HAP-1 (cell line): ENCODE results near the gene SOAT2.
"Not testable (repeated sequence)": the region's sequence is repeated elsewhere in the genome, so short reads cannot be mapped to it uniquely, and the experiment has no call there.

ENCODE experiments used
- DNase-seq, 2 experiments: peaks; one replicate each; pipeline ENCODE4 v3.0.0-alpha.2; 2016 to 2020; ENCODE audit warnings: low spot score in 2 of 2
- H3K27me3 ChIP-seq: fragments of 250-450 bp; sonication (Bioruptor Pico); 2 replicates; pipeline ENCODE4 v1.5.1; 2020; ENCODE audit warnings: low read depth, mild to moderate bottlenecking, moderate library complexity
- H3K36me3 ChIP-seq: fragments of 250-450 bp; sonication (Bioruptor Pico); replicated peaks from 2 replicates; pipeline ENCODE4 v1.5.1; 2020; ENCODE audit warnings: mild to moderate bottlenecking
- H3K4me1 ChIP-seq: fragments of 250-450 bp; sonication (Bioruptor Pico); 2 replicates; pipeline ENCODE4 v1.5.1; 2020; ENCODE audit warnings: mild to moderate bottlenecking
- H3K4me3 ChIP-seq: fragments of 250-450 bp; sonication (Bioruptor Pico); 2 replicates; pipeline ENCODE4 v1.5.1; 2020; ENCODE audit warnings: mild to moderate bottlenecking, moderate library complexity
- H3K9me3 ChIP-seq: fragments of 250-450 bp; sonication (Bioruptor Pico); 2 replicates; pipeline ENCODE4 v1.5.1; 2020; ENCODE audit warnings: mild to moderate bottlenecking, moderate library complexity
- in situ Hi-C: fragments of 300-500 bp; cut with MboI; formaldehyde crosslinking; loops from 3 replicates; pipeline ENCODE4 v1.14.3; 2020; ENCODE audit warnings: low sequenced_read_pairs, inconsistent platforms, mixed read lengths

SOAT2 gene

DNA sequence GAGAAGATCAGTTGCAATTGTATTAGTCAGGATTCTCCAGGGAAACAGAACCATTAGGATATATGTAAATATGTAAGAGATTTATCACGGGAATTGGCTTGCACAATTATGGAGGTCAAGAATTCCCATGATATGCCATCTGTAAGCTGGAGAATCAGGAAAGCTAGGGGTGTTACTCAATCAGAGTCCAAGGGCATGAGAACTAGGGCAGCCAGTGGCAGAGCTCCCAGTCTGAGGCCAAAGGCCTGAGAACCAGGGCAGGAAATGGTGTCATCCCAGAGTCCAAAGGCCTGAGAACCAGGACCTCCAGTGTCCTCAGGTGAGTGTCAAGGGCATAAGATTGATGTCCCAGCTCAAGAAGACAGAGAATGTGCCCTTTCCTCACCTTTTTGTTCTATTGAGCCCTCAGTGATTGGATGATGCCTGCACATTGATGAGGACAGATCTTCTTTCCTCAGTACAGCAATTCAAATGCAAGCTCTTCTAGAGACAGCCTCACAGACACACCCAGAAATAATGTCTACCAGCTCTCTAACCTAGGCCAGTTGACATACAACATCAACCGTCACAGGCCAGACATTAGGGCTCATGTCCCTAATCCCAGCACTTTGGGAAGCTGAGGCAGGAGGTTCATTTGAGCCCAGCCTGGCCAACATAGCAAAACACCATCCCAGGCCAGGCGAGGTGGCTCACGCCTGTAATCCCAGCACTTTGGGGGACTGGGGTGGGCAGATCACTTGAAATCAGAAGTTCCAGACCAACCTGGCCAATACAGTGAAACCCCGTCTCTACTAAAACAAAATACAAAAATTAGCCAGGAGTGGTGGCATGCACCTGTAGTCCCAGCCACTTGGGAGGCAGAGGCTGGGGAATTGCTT is 42.3 kb downstream of the SOAT2 start:
- Histone ChIP-seq H3K4me3 (no peak overlapping the region), H3K4me1 (no peaks in the 10 kb centered on the region), H3K27me3 (no peaks in the 10 kb centered on the region), H3K9me3 (no peaks in the 10 kb centered on the region), H3K36me3 (no peaks in the 10 kb centered on the region)
- DNase-seq: no peak
- in situ Hi-C loops: no loop called here

DNA sequence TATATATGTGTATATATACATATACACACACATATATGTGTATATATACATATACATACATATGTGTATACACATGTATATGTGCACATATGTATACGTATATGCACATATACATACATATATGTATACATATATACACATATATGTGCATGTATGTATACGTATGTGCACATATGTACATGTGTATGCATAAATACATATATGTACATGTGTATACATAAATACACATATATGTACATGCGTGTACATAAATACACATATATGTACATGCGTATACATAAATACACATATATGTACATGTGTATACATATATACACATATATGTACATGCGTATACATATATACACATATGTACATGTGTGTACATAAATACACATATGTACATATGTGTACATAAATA is 43.9 kb downstream of the SOAT2 start:
- Histone ChIP-seq H3K4me3 (no peak overlapping the region), H3K4me1 (no peaks in the 10 kb centered on the region), H3K9me3 (no peaks in the 10 kb centered on the region), H3K36me3 (no peaks in the 10 kb centered on the region), H3K27me3 (peaks cover 3% of the 10 kb centered on the region; the same call in 1 of the 2 replicates)
- in situ Hi-C loops: no loop called here
- DNase-seq: no peak

DNA sequence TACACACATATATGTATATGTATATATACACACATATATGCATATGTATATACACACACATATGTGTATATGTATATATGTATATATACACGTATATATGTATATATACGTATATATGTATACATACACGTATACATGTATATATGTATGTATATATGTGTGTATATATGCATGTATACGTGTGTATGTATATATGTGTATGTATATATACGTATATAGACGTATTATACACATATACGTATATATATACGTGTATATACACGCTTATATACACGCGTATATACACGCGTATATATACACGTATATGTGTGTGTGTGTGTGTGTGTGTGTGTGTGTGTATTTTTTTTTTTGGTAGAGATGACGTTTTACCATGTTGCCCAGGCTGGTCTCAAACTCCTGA is 44.4 kb downstream of the SOAT2 start:
- no peak for DNase-seq
- Histone ChIP-seq H3K4me3 (no peak overlapping the region), H3K36me3 (no peaks in the 10 kb centered on the region), H3K27me3 (peaks cover 3% of the 10 kb centered on the region; the same call in 1 of the 2 replicates), H3K9me3 (no peaks in the 10 kb centered on the region), H3K4me1 (no peaks in the 10 kb centered on the region)
- in situ Hi-C loops: no loop called here

DNA sequence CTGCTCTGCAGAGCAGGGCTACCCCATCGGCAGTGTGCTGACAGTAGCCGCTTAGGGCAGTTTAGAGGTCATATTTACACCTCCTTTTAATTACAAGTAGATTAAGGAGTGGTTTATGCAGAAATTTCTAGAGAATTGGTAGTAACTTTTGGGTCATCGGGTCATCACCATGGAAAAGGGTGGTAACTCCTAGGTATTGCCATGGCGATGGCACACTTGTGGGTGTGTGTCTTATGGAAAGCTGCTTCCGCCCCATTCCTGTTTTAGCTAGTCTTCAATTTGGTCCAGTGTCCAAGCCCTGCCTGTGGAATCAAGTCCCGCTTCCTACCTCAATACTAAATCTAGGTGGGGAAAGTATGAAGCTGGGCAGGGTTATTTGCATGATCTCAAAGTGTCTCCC is 47.8 kb downstream of the SOAT2 start:
- no peaks in the 10 kb centered on the region for H3K9me3 ChIP-seq
- H3K4me3 ChIP-seq: no peak overlapping the region
- no peaks in the 10 kb centered on the region for H3K36me3 ChIP-seq
- DNase-seq: no peak
- H3K27me3 ChIP-seq: peaks cover 3% of the 10 kb centered on the region; the same call in 1 of the 2 replicates
- in situ Hi-C loops: no loop called here
- no peaks in the 10 kb centered on the region for H3K4me1 ChIP-seq

DNA sequence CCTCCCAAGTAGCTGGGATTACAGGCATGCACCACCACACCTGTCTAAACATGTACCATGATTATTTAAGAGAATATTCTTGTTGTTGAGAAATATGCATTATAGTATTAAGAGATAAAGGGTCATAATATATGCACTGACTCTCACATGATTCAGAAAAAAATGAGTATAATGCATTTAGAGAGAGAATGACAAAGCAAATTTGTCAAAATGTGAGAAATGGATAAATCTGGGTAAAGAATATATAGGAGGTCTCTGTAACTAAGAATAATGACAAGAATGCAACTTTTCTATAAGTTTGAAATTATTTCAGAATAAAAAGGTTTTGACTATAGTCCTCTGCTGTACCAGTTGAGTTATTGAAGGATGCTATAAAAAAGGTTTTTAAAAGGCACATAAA is 49.1 kb downstream of the SOAT2 start:
- Histone ChIP-seq H3K36me3 (no peaks in the 10 kb centered on the region), H3K9me3 (no peaks in the 10 kb centered on the region), H3K27me3 (peaks cover 3% of the 10 kb centered on the region; the same call in 1 of the 2 replicates), H3K4me1 (no peaks in the 10 kb centered on the region), H3K4me3 (no peak overlapping the region)
- in situ Hi-C loops: no loop called here
- DNase-seq: no peak

DNA sequence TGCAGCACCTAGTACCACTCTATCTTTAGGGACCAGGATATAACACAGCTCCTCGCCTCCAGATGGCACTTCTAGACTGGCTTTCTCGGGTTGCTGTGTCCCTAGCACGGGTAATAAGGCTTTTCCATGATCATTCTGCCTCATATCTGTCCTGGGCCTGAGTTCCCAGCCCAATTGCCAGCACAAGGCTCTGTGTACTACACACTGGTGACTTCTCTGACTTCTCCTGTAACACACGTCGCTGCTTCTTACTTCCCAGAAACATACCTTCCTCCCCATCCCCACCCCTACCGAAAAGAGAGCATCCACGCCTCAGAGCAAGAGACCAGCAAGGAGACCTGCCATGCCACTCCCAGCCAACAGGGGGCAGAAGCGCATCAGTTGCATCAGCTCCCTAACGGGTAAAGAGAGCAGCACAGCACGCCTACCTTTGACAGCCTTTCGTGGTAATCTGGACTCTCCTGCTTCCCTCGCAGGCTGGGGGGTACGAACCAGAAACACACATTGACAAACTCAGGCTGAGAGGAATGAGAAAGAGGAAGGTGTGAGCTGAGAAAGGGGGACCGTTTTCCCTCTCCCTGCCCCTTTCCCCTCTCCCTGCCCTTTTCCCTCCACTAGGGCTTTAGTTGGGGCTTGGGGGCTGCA is 56.0 kb downstream of the SOAT2 start:
- Histone ChIP-seq H3K9me3 (no peaks in the 10 kb centered on the region), H3K27me3 (no peaks in the 10 kb centered on the region), H3K4me3 (no peak overlapping the region), H3K4me1 (peaks cover 2% of the 10 kb centered on the region; the same call in 1 of the 2 replicates), H3K36me3 (no peaks in the 10 kb centered on the region)
- in situ Hi-C loops: no loop called here
- DNase-seq: peak; percentile 80 to 92

DNA sequence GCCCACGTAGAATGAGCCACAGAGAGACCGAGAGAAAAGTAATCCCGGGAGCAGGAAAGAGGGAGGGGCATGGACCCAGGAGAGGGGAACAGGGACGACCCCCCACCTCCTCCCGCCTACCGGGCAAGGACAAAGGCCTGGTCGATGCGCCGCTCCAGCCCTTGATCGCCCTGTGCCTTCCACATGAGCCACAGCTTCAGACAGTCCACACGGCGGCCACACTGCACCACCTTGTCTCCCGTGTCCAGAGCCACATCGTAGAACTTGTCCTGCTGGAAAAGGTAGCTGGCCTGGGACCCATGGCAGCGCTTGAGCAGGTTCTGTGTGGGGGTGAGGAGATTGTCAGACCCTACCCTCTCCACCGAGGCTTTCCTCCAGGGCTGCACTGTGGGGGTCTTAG is 56.7 kb downstream of the SOAT2 start:
- Histone ChIP-seq H3K36me3 (no peaks in the 10 kb centered on the region), H3K27me3 (no peaks in the 10 kb centered on the region), H3K9me3 (no peaks in the 10 kb centered on the region), H3K4me3 (no peak overlapping the region), H3K4me1 (peaks cover 2% of the 10 kb centered on the region; the same call in 1 of the 2 replicates)
- no peak for DNase-seq
- in situ Hi-C loops: no loop called here

DNA sequence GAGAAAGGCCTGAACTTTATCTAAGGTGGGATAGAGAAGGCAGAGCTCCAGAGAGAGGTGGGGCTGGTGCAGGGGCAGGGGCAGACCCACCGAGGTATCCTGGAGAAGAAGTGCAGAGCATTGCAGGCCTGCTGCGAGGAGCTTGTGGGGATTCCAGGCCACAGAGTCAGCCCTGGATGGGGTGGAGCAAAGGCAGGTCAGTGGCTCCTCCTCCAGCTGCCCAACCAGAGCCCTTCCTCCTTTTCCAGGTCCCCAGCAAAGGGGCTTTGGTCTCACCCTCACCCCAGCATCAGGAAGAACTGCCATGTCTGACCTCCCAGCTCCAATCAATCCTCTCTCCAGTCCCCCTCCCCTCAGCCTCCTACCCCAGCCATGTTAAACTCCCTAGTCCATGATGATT is 57.4 kb downstream of the SOAT2 start:
- Histone ChIP-seq H3K4me3 (no peak overlapping the region), H3K36me3 (no peaks in the 10 kb centered on the region), H3K9me3 (no peaks in the 10 kb centered on the region), H3K4me1 (peaks cover 2% of the 10 kb centered on the region; the same call in 1 of the 2 replicates), H3K27me3 (no peaks in the 10 kb centered on the region)
- DNase-seq: no peak
- in situ Hi-C loops: no loop called here

DNA sequence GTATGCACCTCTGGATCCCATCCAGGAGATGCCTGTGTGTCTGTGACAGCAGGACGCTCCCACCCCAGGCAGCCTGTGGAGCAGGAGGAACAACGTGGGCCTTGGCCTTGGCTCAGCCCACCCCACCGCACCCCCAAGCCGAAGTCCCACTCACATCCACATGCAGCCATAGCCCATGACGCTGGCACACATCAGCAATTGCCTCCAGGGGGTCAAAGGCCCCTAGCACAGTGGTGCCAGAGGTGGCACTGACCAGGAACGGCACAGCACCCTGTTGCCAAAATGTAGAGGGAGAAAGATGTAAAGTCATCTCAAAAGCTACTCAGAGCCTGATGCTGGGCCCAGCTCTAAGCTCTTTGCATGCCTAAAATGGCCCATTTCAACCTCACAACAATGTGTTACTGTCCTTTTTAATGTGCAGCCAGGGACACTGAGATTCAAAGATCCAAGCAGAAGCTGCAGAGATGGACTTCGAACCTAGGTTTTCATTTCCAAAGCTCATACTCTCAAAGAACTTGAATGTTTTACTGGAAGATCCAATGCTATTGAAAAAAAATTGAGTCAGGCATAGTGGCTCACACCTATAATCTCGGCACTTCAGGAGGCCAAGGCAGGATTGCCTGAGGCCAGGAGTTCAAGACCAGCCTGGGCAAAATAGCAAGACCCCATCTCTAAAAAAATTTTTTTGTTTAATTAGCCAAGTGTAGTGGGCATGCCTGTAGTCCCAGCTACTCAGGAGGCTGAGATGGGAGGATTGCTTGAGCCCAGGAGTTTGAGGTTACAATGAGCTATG is 58.0 kb downstream of the SOAT2 start:
- Histone ChIP-seq H3K36me3 (no peaks in the 10 kb centered on the region), H3K4me1 (peaks cover 2% of the 10 kb centered on the region; the same call in 1 of the 2 replicates), H3K4me3 (no peak overlapping the region), H3K9me3 (no peaks in the 10 kb centered on the region), H3K27me3 (no peaks in the 10 kb centered on the region)
- no peak for DNase-seq
- in situ Hi-C loops: no loop called here

DNA sequence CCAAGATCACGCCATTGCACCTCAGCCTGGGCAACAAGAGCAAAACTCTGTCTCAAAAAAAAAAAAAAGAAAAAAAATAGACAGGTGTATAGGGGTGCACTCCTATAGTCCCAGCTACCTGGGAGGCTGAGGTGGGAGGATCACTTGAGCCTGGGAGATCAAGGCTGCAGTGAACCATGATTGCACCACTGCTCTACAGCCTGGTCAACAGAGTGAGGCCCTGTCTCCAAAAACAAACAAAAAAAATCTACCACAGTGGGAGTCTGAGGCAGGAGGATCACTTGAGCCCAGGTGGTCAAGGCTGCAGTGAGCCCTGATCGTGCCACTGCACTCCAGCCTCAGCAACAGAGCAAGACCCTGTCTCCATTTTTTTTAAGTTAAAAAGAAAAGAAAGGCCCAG is 59.7 kb downstream of the SOAT2 start:
- H3K4me3 ChIP-seq, H3K9me3 ChIP-seq, DNase-seq, H3K27me3 ChIP-seq, H3K4me1 ChIP-seq, in situ Hi-C loops, H3K36me3 ChIP-seq: not testable (repeated sequence)

DNA sequence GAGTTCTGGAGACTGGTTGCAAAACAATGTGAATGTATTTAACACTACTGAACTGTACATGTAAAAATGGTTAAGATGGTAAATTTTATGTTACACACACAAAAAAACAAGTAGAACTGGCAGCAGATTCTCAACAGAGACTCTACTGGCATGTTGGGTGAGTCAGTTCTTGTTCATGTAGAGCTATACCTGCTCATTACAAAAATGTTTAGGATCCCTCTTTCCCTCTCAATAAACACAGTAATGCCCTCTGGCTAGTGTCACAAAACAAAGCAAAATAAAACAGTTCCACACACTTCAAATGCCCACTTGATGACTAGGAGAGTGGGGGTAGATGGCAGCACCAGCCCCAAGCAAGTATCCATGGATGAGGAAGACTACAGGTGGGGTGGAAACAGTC is 63.6 kb downstream of the SOAT2 start:
- no peaks in the 10 kb centered on the region; the same call in 1 of the 2 replicates for H3K36me3 ChIP-seq
- no peak for DNase-seq
- no peaks in the 10 kb centered on the region for H3K9me3 ChIP-seq
- no peak overlapping the region for H3K4me3 ChIP-seq
- no peaks in the 10 kb centered on the region for H3K4me1 ChIP-seq
- no peaks in the 10 kb centered on the region for H3K27me3 ChIP-seq
- in situ Hi-C loops: no loop called here

DNA sequence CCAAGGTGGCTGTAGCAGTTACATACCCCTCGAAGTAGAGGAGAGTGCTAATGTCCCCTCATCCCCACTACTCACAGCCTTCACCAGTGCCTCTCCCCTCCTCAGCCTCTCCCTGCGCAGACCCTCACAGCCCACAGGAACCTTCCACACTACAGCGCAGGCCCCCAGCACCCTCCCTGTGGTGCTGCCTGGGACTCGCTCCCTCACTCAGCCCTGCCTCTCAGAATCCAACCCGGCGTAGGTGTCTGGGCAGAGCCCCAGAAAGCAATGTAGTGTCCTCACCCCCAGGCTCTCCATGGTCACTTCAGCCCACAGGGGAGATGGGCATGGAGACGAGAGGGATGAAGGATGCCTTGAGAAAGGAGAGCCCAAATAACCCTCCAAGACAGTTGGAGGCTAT is 66.4 kb downstream of the SOAT2 start:
- no peaks in the 10 kb centered on the region for H3K27me3 ChIP-seq
- in situ Hi-C loops: no loop called here
- H3K36me3 ChIP-seq: no peaks in the 10 kb centered on the region; the same call in 1 of the 2 replicates
- no peak overlapping the region for H3K4me3 ChIP-seq
- H3K4me1 ChIP-seq: no peaks in the 10 kb centered on the region
- no peaks in the 10 kb centered on the region for H3K9me3 ChIP-seq
- DNase-seq: no peak

DNA sequence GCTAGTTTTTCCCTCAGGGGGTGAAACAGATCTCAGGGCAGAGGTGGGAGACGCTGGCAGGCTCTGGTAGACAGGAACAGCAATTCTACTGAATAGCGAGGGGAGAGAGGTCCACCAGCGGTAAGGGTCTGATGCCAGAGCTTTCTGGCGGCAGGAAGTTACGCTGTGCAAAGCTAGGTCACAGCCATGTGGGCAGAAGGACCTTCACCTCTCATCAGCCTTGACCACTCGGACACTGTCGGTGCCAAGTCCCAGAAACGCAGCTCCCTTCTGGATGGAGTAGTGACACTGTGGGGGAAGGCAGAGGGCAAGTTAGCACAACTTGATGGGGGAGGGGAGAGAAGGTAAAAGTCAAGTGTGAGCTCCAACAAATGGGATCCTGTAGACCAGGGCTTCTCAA is 66.9 kb downstream of the SOAT2 start:
- no peaks in the 10 kb centered on the region for H3K9me3 ChIP-seq
- no peak for DNase-seq
- in situ Hi-C loops: no loop called here
- H3K4me3 ChIP-seq: no peak overlapping the region
- no peaks in the 10 kb centered on the region; the same call in 1 of the 2 replicates for H3K36me3 ChIP-seq
- peaks cover 1% of the 10 kb centered on the region; the same call in 1 of the 2 replicates for H3K4me1 ChIP-seq
- no peaks in the 10 kb centered on the region for H3K27me3 ChIP-seq
